ENCODE measurements around the gene LCTL. TPM values are rescaled to one million over a fixed set of nuclear protein-coding genes. Genes with fewer than 3 reads are reported as not detected.

Gene LCTL
- polyA plus RNA-seq, 1 donor from 2014 or later: not detected

DNA sequence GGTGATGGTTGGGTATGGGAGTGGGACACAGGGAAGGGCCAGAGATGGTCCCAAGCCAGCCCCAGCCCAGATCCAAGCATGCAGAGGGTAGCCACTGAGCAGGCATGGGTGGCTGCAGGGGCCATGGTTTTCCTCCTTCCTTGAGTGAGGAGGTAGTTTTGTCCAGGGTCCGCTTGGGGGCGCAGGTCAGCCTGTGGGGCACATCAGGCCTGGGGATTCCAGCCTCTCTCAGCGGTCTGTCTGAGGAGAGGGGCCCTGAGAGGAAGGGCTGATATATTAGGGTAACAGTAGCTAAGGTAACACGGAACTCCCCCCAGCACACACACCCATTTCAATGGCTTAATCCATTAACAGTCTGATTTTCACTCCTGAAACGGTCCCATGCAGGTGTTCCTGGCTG lies 22.7 kb upstream of the LCTL start:
- Histone ChIP-seq H4K20me1 (ENCODE audit: insufficient read depth) (no peaks in the 10 kb centered on the region), H3K9ac (ENCODE audit: low read length) (no peak overlapping the region), H3K9me2 (ENCODE audit: insufficient read depth, low read length) (no peaks in the 10 kb centered on the region), H3K79me2 (replicated peaks; ENCODE audit: insufficient read depth, low read length) (no peaks in the 10 kb centered on the region), H3K27ac (ENCODE audit: low read length) (no peak overlapping the region), H3K27me3 (ENCODE audit: insufficient read depth, low read depth, low read length) (no peaks in the 10 kb centered on the region), H3K4me3 (ENCODE audit: low read length) (no peak overlapping the region), H3K9me3 (ENCODE audit: low read length) (no peaks in the 10 kb centered on the region), H3K4me2 (ENCODE audit: low read length) (no peak overlapping the region), H3K36me3 (ENCODE audit: insufficient read depth, low read length) (no peaks in the 10 kb centered on the region), H2AFZ (ENCODE audit: low read depth, low read length) (no peak overlapping the region), H3F3A (ENCODE audit: insufficient read depth, low read length, poor library complexity, severe bottlenecking) (no peaks in the 10 kb centered on the region)
- TF ChIP-seq, protein P1, sequence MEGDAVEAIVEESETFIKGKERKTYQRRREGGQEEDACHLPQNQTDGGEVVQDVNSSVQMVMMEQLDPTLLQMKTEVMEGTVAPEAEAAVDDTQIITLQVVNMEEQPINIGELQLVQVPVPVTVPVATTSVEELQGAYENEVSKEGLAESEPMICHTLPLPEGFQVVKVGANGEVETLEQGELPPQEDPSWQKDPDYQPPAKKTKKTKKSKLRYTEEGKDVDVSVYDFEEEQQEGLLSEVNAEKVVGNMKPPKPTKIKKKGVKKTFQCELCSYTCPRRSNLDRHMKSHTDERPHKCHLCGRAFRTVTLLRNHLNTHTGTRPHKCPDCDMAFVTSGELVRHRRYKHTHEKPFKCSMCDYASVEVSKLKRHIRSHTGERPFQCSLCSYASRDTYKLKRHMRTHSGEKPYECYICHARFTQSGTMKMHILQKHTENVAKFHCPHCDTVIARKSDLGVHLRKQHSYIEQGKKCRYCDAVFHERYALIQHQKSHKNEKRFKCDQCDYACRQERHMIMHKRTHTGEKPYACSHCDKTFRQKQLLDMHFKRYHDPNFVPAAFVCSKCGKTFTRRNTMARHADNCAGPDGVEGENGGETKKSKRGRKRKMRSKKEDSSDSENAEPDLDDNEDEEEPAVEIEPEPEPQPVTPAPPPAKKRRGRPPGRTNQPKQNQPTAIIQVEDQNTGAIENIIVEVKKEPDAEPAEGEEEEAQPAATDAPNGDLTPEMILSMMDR (IDR thresholded peaks at IDR 0.05; ENCODE audit: poor library complexity, severe bottlenecking): no peak
- TF ChIP-seq TAF1 (IDR thresholded peaks at IDR 0.05; ENCODE audit: low read depth) (no peak), EZH2 (IDR thresholded peaks at IDR 0.05; ENCODE audit: borderline replicate concordance, insufficient read depth, low read length, poor library complexity, severe bottlenecking) (no peak), SMC3 (conservative IDR thresholded peaks at IDR 0.05; ENCODE audit: poor library complexity) (no peak), EP300 (conservative IDR thresholded peaks at IDR 0.05; ENCODE audit: poor library complexity, severe bottlenecking) (no peak)
- TF ChIP-seq, protein P2, sequence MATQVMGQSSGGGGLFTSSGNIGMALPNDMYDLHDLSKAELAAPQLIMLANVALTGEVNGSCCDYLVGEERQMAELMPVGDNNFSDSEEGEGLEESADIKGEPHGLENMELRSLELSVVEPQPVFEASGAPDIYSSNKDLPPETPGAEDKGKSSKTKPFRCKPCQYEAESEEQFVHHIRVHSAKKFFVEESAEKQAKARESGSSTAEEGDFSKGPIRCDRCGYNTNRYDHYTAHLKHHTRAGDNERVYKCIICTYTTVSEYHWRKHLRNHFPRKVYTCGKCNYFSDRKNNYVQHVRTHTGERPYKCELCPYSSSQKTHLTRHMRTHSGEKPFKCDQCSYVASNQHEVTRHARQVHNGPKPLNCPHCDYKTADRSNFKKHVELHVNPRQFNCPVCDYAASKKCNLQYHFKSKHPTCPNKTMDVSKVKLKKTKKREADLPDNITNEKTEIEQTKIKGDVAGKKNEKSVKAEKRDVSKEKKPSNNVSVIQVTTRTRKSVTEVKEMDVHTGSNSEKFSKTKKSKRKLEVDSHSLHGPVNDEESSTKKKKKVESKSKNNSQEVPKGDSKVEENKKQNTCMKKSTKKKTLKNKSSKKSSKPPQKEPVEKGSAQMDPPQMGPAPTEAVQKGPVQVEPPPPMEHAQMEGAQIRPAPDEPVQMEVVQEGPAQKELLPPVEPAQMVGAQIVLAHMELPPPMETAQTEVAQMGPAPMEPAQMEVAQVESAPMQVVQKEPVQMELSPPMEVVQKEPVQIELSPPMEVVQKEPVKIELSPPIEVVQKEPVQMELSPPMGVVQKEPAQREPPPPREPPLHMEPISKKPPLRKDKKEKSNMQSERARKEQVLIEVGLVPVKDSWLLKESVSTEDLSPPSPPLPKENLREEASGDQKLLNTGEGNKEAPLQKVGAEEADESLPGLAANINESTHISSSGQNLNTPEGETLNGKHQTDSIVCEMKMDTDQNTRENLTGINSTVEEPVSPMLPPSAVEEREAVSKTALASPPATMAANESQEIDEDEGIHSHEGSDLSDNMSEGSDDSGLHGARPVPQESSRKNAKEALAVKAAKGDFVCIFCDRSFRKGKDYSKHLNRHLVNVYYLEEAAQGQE (IDR thresholded peaks at IDR 0.05; ENCODE audit: borderline replicate concordance): no peak

DNA sequence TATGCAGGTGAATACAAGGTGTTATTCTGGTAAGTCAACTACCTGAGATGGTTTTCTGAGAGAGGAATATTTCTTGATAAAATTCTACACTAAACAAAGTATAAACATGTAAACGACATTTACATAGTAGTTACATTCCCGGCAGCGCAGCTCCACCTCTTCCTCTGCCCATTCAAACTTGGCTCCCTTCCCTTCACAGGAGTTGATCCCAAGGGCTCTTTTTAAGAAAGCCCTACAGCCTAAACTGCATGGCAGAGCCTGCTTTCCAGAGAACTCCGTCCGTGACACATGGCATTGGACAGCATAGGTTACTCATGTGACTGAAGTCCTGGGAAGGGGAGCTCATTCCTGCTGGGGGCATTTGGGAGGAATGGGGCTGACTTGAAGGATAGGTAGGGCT lies 22.0 kb upstream of the LCTL start:
- H3K4me3 ChIP-seq (ENCODE audit: low read length): no peak overlapping the region
- H3K36me3 ChIP-seq (ENCODE audit: insufficient read depth, low read length): no peaks in the 10 kb centered on the region
- H3K9me3 ChIP-seq (ENCODE audit: low read length): no peaks in the 10 kb centered on the region
- no peaks in the 10 kb centered on the region for H3K79me2 ChIP-seq (replicated peaks; ENCODE audit: insufficient read depth, low read length)
- no peak overlapping the region for H3K9ac ChIP-seq (ENCODE audit: low read length)
- no peak overlapping the region for H3K27ac ChIP-seq (ENCODE audit: low read length)
- no peak overlapping the region for H2AFZ ChIP-seq (ENCODE audit: low read depth, low read length)
- TF ChIP-seq MXI1 (conservative IDR thresholded peaks at IDR 0.05; ENCODE audit: poor library complexity, severe bottlenecking) (no peak), TAF1 (IDR thresholded peaks at IDR 0.05; ENCODE audit: low read depth) (no peak), POLR2AphosphoS5 (IDR thresholded peaks at IDR 0.05) (no peak), EP300 (conservative IDR thresholded peaks at IDR 0.05; ENCODE audit: poor library complexity, severe bottlenecking) (no peak), SMC3 (conservative IDR thresholded peaks at IDR 0.05; ENCODE audit: poor library complexity) (no peak), RAD21 (conservative IDR thresholded peaks at IDR 0.05) (no peak), EZH2 (IDR thresholded peaks at IDR 0.05; ENCODE audit: borderline replicate concordance, insufficient read depth, low read length, poor library complexity, severe bottlenecking) (no peak)
- TF ChIP-seq, protein P2 (IDR thresholded peaks at IDR 0.05; ENCODE audit: borderline replicate concordance): no peak
- TF ChIP-seq, protein P1 (IDR thresholded peaks at IDR 0.05; ENCODE audit: poor library complexity, severe bottlenecking): no peak
- H3F3A ChIP-seq (ENCODE audit: insufficient read depth, low read length, poor library complexity, severe bottlenecking): no peaks in the 10 kb centered on the region
- no peaks in the 10 kb centered on the region for H3K9me2 ChIP-seq (ENCODE audit: insufficient read depth, low read length)
- no peaks in the 10 kb centered on the region for H3K27me3 ChIP-seq (ENCODE audit: insufficient read depth, low read depth, low read length)
- no peak overlapping the region for H3K4me2 ChIP-seq (ENCODE audit: low read length)
- H4K20me1 ChIP-seq (ENCODE audit: insufficient read depth): no peaks in the 10 kb centered on the region

All from neural cell (in vitro differentiated cells).